Breast epithelium (tissue), 3 donors: Measurements from ENCODE around the gene HSPA12A.

Experiments used
- CTCF ChIP-seq, 3 donors: fragments of 450-650 bp; IDR thresholded peaks; one replicate each; pipeline ENCODE4 v1.5.1; 2016 to 2017; ENCODE audit warnings: antibody characterized with exemption in 3 of 3, mild to moderate bottlenecking in 3 of 3, moderate library complexity in 3 of 3
- POLR2A ChIP-seq: fragments of 450-650 bp; IDR thresholded peaks from one replicate; pipeline ENCODE4 v1.6.1; 2016; ENCODE audit warnings: antibody characterized with exemption, mild to moderate bottlenecking, moderate library complexity
- POLR2AphosphoS5 ChIP-seq, 3 donors: sonication (generic); formaldehyde crosslinking; IDR thresholded peaks; one replicate each; pipeline ENCODE4 v1.6.1; 2017; ENCODE audit warnings: antibody characterized with exemption in 3 of 3

DNA sequence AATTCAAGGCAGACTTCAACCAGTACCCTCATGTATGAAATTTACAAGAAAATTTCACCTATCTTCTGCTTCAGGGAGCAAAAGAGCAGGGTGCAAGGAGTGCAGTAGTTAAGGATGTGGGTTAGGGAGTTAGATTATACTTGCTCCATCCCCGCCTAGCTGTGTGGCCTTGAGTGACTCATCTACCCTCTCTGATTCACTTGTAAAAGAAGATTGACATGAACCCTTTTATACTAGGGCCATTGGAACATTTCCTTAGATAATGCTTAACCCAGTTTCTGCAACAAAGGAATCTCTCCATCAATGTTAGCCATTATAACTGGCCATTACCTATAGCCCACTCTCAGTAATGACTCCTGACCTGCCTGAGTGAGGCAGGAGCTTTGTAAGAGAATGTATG lies 10.2 kb upstream of the HSPA12A start:
- TF ChIP-seq CTCF (IDR thresholded peaks at IDR 0.05) (no peak), POLR2AphosphoS5 (IDR thresholded peaks at IDR 0.05) (no peak), POLR2A (no peak)
